Stimulated activated CD4-positive, alpha-beta T cell treated with anti-CD3 and anti-CD28 coated beads, TNF-alpha, amount 100 ng/mL, for 24 hours (primary cell): ENCODE results near the gene ZNF652.

Experiments used
- DNase-seq, 3 experiments: peaks; one replicate each; pipeline ENCODE4 v3.0.0-alpha.2; 2020; ENCODE audit warnings: low read depth in 3 of 3

The ZNF652 gene

DNA sequence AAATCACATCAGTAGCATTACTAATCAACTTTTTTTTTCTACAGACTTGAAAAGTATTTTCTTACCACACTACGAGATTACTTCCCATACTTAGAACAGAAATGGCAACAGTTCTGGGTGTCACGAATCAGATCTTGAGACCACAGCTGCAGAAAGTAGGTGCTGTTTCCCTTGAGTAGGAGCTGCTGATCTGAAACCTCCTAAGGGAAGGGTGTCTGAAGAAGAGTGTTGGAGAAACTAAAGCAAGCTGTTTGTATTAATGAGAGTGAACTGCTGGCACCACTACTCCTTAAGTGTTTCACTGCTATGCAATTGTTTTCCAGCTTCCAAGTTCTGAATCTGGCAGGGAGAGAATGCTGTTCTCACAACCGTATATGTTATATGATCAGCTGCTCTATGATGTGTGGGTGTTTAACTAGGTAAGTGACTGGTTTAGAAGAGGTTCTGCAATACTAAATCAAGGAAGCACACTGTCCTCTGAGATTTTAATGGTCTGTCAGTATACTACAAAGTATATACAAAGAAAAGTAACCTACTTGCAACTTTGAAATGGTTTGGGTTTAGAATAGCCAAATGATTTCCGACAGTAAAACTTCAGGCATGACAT, 3.3 kb downstream of the ZNF652 start:
- no peak for DNase-seq

DNA sequence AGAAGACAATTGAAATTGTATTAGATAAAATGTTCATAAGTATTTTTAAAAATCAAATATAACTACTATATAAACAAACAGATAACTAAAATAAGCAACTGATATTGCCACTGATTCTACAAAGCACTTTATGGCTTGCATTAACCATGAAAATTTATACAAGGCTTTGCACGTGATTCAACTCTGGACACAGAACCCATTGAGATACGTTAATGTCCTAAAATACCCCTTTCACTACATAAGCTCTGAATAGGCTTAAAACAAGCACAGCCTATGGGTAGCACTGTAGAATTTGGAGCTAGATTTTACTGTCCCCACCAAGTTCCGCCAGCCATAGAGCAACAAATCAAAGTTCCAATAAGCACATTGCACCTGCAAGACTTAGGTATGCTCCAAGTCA, 4.5 kb downstream of the ZNF652 start:
- DNase-seq: no peak

DNA sequence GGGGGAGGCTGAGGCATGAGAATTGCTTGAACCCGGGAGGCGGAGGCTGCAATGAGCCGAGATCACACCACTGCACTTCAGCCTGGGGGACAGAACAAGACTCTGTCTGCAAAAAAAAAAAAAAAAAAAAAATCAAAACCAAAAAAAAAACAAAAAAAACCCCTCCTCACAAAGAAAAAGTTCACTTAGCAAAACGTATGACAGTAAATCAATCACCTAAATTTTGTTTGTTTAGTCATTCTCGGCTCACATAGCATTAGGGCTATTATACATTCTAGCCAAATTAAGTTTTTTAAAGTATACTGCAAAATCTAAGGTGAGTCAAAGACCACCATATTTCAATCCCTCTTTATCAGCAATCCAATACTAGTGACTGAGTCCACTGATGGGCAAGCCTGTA, 5.7 kb downstream of the ZNF652 start:
- no peak for DNase-seq

DNA sequence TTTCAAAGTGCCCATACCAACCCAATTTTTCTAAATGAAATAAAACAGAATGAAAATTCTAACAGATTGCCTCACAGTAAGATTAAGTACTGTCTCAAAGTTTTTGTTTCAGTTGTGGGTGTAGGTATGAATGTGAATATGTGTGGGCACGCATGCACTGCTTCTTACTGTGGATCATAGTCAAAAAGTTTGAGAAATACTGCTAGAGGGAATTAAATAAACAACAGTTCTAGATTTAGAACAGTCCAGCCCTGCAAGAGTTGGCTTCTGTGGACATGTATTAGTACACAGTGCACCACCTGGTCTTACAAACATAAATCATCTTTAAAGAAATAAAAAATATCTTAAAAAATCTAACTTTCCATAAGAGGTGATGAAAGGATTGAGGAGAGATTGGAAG, 8.4 kb downstream of the ZNF652 start:
- DNase-seq: no peak

DNA sequence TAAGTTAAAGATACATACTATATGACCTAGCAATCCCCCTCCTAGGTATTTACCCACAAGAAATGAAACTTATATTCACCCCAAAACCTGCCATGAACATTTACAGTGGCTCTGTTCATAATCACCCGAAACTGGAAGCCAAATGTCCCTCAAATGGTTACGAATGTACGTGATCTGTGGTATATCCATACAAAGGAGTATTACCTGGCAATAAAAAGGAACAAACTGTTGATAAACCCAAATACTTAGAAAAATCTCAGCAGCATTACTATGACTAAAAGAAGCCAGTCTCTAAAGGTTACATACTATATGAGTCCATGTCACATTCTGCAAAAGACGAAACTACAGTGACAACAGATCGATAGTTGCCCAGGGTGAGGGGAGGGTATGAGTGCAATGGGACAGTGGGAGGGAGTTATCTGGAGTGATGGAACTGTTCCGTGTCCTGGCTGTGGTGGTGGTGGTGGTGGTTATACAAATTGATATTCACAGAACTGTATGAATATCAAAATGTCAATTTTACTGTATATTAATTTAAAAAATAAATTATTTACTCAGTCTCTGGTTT, 9.4 kb downstream of the ZNF652 start:
- DNase-seq: no peak

DNA sequence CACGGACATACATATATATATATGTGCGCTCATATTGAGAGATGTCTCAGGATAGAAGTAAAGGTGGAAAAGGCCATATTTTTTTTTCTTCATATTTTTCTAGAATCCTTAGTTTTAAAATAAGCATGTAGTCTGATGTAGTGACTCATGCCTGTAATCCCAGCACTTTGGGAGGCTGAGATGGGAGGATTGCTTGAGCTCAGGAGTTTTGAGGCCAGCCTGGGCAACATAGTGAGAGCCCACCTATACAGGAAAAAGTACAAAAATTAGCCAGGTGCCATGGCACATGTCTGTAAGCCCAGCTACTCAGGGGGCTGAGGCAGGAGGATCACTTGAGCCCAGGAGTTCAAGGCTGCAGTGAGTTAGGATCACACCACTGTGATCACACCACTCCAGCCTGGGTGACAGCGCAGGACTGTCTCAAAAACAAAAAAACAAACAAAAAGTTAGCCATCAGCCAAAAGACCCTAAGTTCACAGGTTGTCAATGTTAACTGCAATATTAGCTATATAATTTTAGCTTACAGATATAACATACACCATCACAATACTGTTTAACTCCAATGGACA, 10.4 kb downstream of the ZNF652 start:
- no peak for DNase-seq

DNA sequence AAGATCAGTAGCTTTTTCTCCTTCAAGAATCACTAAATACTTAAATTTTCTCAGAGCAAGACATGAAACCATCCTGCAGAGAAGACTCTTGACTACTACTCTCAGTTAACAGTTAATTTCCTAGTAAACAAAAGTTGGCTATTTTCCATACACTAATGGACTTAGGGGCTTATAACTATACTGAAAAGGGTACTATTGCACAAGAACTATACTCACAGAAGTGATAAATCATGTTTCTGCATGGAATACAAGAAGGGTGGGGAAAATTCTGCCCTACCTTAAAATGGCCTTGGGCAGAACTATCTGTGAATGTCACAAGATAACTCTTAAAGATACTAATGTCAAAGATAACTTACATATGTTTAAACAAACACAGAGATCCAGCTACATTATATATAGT, 12.5 kb downstream of the ZNF652 start:
- DNase-seq: no peak

DNA sequence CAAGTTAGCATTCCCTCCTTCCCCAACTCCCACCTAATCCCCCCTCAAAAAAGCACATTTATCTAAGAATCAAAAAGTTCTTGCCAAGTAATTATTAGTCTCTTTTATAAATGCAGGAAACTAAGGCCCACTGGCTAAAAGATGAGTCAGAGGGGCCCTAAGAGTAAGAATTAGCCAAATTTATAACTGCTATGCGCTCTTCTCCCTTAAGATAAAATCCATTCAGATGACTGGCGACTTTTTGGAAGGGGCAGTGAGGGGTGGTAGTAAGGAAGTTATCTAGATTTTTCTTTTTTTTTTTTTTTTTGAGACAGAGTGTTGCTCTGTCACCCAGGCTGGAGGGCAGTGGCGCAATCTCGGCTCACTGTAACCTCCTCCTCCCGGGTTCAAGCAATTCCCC, 17.1 kb downstream of the ZNF652 start:
- DNase-seq: no peak

DNA sequence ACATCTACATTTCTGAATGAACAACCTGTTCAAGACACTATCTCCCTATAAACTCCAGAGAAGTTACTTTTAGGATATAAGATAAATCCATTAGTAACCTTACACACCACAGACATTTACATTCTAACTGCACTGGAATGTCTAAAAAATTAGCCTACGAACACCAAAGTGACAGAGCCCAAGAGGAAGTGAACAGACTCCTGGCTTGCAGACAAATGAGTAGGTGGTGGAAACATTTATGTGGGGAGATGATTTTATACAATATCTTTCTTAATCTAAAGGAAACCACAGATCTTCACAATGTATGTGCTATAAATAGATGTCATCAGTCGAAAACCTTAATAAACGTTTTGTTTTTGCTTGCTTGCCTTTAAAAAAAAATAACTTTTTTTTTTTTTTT, 18.8 kb downstream of the ZNF652 start:
- DNase-seq: no peak

DNA sequence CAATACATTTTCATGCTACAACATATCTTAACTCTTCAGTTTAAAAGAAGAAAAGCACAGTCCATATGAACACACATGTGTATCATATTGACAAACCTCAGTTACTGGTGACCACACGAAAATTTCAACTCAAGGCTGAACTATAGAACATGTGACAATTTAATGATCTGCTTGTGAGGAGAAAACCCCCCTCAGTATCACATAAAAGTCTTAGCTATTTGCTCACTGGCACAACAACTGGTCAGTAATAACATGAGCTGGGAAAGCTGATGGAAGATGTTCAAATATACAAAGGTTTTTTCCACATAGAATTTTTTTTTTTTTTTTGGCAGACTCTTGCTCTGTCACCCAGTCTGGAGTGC, 19.5 kb downstream of the ZNF652 start:
- no peak for DNase-seq

DNA sequence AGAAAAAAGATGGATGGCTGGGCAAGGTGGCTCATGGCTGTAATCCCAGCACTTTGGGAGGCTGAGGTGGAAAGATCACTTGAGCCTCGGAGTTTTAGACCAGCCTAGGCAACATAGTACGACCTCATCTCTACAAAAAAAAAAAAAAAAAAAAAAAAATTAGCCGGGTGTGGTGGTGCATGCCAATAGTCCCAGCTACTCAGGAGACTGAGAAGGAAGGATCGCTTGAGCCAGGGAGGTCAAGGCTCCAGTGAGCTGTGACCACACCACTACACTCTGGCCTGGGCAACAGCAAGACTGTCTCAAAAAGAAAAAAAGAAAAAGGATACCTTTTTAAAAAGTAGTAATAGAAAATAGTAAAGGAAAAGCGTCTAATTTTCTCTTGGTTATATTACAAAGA, 20.7 kb downstream of the ZNF652 start:
- DNase-seq: no peak

DNA sequence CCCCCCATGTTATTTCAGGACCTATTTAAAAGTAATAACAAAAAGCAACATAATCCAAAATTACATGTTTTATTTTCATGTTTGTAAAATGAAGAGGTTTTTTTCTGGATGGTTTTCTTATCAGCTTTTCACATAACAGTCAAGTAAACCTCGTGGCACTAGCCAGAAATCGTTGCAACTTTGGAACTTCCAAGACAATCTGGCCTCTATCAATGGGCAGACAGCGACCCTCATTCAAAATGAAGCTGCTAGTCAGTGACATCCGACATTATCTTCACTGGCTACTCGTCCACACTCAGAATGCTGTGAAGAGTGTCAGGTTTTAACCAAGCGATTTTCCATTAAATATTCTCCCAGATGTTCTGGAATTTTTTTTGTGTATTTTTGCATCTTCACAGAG, 22.7 kb downstream of the ZNF652 start:
- DNase-seq: no peak

DNA sequence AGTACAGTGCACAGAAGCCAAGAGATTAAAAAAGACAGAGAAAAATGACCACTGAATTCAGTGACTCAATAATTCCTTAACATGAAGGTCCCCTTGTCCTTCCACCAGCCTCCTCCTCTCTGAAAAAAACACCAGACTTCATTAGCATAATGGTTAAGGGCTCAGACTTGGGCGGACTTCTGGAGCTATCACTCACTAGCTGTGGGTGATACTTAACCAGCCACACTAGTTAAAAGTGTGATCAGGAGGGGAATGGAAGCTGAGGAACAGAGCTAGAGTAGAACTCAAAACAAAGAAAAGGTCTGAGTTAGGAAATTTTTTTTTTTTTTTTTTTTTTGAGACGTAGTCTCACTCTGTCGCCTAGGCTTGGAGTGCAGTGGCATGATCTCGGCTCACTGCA, 23.2 kb downstream of the ZNF652 start:
- no peak for DNase-seq

DNA sequence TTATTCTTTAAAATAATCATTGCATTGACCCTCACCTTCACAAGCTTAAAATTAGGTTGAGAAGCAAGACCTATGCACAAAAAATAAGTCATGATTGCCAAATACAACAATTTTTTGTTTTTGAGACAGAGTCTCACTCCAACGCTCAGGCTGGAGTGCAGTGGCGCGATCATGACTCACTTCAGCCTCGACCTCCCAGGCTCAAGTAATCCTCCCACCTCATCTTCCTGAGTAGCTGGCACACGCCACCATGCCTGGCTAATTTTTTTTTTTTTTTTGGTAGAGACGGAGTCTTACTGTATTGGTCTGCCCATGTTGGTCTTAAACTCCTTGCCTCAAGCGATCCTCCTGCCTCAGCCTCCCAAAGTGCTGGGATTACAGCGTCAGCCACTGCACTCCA, 24.2 kb downstream of the ZNF652 start:
- DNase-seq: no peak

DNA sequence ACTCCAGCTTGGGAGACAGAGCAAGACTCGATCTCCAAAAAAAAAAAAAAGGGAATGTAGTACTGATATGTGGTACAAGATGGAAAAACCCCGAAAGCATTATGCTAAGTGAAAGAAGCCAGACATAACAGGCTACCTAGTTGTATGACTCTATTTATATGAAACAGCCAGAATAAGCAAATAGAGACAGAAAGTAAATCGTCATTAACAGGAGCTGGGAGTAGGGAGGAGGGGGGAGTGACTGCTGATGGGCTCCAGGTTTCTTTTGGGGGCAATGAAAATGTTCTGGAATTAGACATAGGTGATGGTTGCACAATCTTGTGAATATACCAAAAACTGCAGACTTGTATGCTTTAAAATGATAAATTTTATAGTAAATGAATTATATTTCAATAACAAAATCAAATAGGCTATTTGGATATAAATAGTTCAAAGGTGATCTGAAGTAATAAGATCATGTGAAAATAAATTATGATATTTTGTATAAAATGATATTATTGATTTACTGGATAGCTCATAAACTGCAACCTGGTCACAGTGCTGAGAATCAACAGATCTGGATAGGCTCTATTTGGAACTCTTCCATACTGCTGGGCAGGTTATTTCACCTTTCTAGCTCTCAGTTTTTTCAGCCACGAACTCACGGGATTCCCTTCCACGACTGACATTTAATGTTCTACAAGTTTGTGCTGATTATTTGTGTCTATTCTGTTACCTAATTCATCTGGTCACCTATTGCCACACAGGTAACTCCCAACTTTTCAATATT, 27.1 kb downstream of the ZNF652 start:
- DNase-seq: no peak

DNA sequence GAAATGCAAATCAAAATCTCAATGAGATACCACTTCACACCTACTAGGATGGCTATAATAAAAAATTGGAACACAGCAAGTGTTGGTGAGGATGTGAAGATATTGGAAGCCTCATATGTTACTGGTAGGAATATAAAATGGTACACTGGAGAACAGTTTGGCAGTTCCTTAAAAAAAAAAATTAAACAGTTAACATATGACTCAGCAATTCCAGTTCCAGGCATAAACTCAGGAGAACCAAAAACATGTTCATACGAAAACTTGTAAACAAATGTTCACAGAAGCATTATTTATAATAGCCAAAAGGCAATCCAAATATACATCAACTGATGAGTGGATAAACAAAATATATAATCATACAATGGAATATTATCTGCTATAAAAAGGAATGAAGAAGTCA, 28.2 kb downstream of the ZNF652 start:
- no peak for DNase-seq

DNA sequence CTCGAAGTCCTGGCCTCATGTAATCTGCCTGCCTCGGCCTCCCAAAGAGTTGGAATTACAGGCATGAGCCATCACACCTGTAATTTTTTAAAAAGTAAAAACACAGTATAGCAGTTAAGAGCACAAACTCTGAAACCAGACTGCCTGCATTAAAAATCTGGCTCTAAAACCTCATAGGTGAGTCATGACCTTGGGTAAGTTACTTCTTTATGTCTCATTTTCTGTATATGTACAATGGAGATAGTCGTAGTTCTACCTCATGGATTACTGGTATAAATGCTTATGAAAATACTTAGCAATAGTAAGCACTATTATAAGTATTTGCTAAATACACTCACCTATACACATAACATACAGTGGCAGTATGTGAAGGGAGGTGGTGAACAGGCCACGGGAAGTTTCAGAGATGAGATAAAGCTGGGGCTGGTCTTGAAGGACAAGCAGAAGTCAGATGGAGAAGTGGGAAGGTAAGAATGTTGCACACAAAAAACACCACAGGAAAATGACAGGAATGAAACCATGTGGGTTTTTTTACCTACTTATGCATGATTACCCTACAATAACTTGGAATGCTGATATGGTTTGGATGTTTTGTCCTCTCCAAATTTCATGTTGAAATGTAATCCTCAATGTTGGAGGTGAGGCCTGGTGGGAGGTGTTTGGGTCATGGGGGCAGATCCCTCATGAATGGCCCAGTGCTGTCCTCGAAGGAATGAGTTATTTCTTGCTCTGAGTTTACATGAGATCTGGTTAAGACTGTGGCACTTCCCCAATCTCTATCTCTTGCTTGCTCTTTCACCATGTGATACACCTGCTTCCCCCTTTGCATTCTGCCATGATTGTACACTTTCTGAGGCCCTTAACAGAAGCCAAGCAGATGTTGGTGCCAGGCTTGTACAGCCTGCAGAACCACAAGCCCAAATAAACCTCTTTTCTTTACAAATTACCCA, 33.9 kb downstream of the ZNF652 start:
- DNase-seq: no peak

DNA sequence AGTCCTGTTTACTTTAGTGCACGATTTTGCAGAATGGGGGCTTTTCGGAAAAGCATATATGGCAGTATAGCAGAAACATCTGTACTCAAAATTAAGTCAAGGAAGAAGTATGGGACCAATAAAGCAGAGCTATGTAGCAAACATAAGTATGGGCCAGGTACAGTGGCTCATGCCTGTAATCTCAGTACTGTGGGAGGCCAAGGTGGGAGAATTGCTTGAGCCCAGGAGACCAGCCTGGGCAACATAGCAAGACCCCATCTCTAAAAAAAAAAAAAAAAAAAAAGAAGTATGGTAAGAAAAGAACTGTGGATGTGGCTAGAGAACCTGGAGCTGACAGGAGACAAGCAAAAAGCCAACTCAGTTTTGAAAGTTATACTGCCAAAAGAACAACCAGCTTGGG, 36.1 kb downstream of the ZNF652 start:
- no peak for DNase-seq

DNA sequence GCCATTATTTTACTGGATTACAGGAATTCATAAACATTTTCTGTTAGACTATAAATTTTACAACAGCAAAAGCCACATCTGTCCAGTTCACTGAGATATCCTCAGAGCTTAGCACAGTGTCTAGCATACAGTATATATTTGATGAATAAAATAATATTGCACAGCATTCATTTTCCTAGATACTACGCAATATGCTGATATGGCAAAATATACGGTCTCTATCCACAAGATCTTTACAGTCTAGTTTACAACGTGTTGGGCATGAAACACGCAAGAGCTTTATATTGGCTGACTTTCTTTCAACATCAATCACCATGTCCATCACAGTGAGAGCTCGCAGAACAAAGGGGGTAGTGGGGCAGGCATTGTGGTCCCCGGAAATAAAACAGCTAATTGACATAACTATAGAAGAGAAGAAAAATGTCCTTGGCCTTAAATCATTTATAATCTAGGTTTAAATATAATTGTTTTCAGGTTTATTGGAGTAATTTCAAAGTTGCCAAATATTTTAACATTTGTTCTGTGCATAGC, 43.5 kb downstream of the ZNF652 start:
- DNase-seq: no peak

DNA sequence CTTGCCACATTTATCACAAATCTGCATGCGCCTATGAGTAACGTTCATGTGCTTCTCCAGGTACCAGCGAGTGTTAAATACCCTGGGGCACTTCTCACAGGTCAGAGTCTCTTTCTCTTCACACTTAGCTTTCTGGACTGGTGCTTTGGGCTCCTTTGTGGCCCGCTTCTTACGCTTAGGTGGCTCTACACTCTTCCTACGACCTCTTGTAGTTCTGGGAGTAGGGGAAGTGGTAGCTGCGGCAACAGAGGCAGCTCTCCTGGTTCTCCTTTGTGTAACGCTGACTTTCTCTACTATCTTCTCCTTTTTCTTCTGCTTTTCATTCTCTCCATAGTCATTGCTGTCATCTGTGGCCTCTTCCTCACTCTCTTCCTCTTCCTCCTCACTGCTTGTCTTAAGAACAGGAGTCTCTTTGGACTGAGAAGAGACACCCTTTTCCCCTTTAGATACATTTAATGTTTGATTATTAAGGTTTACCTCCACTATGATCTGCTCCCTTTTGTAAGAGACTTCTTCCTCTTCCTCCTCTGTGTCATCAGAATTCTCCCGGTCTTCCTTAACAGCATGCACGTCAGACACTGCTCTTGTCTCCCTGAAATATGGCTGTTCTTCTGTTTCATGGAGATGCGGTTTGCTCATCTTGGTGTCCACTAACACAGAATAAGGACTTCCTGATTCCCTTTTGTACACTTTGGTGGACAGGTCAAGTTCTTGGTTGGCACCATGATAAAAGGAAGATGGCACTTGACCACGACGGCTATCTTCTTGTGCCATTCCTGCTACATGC, 45.0 kb downstream of the ZNF652 start:
- DNase-seq: no peak

DNA sequence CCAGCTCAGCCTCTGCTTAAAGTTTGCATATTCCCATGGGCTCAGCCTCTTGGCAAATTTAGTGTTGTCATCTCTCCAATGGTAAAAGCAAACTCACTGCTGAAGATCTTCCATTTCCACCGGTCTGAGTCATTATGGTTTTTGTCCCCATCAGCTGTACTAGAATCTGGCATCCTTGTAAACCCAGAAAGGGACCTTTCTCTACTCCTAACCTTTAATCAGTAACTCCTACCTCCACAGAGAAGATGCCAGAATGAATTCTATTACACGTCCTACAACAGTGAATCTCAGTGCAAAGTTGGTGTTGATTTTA, 45.8 kb downstream of the ZNF652 start:
- DNase-seq: no peak
